Neural cell (in vitro differentiated cells): ENCODE results near the gene PWWP2A.

Source experiments
- CTCF ChIP-seq: fragments of 450-650 bp; IDR thresholded peaks from 2 replicates; pipeline ENCODE4 v1.5.1; 2014; ENCODE audit warnings: antibody characterized with exemption, mild to moderate bottlenecking, moderate library complexity; ENCODE audit not compliant: poor library complexity, severe bottlenecking
- EZH2 ChIP-seq: fragments of 200-600, 300-800 bp; shearing (Covaris generic), sonication (generic); IDR thresholded peaks from 2 replicates; pipeline ENCODE4 v1.6.1; 2014; ENCODE audit warnings: antibody characterized with exemption, low read length, borderline replicate concordance, mild to moderate bottlenecking; ENCODE audit not compliant: insufficient read depth, poor library complexity, severe bottlenecking
- POLR2AphosphoS5 ChIP-seq: IDR thresholded peaks from 2 replicates; pipeline ENCODE4 v1.6.1; 2012

GRCh38 chr5:160044391-160044804, 74.9 kb downstream of the PWWP2A start:
- no peak for TF ChIP-seq POLR2AphosphoS5
- no peak for TF ChIP-seq CTCF
- no peak for TF ChIP-seq EZH2
